Femur (tissue), 1 donor: Measurements from ENCODE around the gene DMAP1.
"Not testable (repeated sequence)": the region's sequence is repeated elsewhere in the genome, so short reads cannot be mapped to it uniquely, and the experiment has no call there.

ENCODE experiments used
- DNase-seq: peaks from one replicate; pipeline ENCODE4 v3.0.0-alpha.2; 2017

Gene DMAP1, protein sequence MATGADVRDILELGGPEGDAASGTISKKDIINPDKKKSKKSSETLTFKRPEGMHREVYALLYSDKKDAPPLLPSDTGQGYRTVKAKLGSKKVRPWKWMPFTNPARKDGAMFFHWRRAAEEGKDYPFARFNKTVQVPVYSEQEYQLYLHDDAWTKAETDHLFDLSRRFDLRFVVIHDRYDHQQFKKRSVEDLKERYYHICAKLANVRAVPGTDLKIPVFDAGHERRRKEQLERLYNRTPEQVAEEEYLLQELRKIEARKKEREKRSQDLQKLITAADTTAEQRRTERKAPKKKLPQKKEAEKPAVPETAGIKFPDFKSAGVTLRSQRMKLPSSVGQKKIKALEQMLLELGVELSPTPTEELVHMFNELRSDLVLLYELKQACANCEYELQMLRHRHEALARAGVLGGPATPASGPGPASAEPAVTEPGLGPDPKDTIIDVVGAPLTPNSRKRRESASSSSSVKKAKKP

GRCh38 chr1:44213222-44214112, at the start of gene DMAP1:
DMAP1 (plus strand) TSS chr1:44213471; CDS start chr1:44213754, 283 bp downstream.
- DNase-seq: peak; percentile 92

DNA sequence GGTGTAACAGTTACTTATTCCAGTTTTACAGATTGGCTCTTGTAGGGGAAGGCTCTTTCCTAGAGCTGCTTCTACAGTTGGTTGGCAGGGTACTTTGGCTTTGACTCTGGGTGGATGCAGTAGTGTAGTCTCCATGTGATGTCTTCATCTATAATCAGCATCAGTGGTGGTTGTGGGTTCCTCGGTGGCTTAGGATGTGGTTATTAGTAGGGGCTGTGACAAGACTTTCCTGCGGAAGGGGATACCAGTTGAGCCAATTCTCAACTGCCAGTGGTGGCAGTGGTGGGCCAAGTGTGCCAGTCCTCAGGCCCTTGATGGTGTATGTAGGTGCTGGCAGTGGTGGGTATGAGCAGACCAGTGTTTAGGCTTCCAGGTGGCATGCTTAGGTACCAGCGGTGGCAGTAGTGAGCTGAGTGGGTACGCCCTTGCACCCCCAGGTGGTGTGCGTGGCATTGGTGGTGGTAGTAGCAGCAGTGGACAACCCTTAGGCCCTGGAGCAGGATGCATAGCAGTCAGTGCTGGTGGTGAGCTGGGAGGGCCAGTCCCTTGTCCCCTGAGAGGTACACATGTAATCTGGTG, 44.7 kb upstream of the DMAP1 start:
- no peak for DNase-seq

GRCh38 chr1:44170281-44170823, 42.9 kb upstream of the DMAP1 start:
- no peak for DNase-seq

- no peak for DNase-seq
Observed at GRCh38 chr1:44174630-44175029, 38.6 kb upstream of the DMAP1 start.

DNA sequence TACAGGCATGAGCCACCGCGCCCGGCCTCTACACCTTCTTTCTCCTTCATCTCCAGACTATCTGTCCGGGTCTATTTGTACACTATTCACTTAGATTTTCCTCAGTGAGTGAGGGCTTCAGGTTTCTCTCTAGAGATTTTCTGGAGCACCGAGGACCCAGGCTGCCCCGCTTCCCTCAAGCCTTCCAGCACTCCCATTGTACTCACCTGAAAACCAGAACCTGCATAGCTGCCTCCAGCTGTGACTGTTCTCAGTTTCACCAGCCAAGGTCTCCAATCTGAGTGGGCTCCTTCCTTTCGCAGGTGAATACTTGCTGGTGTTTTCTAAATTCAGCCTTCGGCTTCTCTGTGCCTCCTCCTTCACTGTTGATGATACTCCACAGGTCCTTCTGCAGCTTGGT, 12.9 kb upstream of the DMAP1 start:
- DNase-seq: no peak

DNA sequence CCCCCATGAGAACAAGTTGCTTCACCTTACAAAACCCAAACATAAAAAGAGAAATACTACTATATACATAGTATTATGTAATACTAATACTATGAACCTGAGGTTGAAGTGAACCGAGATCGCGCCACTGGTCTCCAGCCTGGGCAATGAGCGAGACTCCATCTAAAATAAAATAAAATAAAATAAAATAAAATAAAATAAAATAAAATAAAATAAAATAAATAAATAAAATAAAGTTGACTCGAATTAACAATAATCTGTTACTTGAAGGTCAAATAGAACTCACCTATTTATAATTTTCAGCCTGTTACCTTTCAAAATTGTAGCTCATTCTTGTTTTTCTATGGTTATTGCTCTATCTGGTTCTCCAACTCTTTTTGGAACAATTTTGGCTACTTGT, 6.7 kb upstream of the DMAP1 start:
- not testable (repeated sequence) for DNase-seq

DNA sequence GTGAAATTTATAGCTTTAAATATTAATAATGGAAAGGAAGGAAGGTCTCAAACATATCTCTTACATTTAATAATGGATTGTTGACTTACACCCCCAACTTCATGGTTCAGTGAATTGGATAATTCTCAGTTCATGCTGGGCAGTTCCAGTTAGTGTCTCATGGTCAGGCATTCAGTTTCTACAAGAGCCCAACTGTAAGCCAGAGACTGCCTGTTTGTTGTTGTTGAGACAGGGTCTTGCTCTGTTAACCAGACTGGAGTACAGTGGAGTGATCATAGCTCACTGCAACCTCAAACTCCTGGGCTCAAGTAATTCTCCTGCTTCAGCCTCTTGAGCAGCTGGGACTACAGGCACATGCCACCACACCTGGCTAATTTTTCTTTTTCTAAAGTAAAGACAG, 5.0 kb upstream of the DMAP1 start:
- DNase-seq: no peak

- no peak for DNase-seq
Observed at GRCh38 chr1:44210595-44210994, 2.7 kb upstream of the DMAP1 start.

DNA sequence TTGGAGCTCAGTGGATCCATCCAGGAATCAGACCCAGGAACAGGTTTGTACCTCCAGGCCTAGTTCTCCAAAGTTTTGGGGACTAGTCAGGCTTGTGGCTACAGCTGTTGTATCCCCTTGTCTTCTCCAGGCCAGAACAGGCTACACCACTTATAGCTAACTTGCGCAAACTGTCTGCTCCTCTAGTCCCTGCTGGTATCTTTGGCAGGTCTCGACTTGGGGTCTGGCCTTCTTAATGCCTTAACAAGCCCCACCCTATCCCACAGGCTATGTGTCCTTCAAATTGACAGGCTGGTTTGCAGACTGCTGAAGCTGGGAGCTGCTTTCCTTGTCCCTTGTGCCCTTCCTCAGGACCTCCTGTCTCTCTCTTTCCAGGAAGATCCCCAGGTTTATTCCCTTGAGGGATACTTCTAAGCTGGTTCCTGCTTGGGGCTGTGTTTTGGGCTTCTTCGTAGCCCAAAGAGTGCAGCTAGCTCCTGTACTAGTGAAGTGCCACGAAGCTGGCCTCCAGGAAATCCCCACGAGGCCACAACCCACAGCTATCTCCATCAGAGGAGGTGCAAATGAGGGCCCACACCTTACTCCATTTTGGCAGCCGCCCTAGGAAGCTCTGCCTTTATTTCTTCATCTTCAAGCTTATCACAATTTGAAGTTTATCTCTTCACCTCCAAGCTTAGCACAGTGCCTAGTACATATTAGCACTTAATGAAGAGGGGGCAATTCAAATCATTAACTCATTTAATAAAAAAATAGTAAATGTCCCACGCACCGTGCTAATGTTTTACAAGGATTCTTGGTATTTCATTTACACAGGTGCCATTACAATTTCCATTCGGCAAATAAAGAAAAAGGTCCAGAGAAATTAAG, 683 bp upstream of the DMAP1 start:
- DNase-seq: no peak

DNA sequence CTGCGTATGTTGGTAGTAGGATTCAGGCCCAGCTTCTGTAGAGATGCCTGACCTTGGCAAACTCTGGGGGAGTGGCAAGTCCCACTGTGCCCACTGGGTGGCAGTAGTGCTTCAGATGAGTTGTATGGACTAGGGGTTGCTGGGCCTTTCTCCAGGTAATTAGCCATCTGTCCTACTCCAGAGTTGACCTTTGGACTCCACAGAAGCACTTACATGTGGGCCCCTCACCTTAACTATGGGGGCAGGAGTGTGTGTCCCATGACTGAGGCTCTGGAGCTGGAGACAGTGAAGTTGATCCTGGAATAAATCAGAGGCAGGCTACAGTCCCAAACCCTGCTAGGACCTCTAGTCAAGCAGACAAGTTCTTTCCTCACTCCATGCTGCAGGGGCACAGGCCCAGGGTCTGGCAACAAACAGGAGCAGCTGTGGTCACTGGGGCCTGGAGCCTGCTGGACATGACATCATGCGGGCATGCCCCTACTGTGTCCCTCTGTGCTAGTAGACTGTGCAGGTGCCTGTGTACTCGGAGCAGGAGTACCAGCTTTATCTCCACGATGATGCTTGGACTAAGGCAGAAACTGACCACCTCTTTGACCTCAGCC, 4.6 kb downstream of the DMAP1 start:
- DNase-seq: peak; percentile 80

- no peak for DNase-seq
Observed at GRCh38 chr1:44218503-44219300, 5.4 kb downstream of the DMAP1 start.

DNA sequence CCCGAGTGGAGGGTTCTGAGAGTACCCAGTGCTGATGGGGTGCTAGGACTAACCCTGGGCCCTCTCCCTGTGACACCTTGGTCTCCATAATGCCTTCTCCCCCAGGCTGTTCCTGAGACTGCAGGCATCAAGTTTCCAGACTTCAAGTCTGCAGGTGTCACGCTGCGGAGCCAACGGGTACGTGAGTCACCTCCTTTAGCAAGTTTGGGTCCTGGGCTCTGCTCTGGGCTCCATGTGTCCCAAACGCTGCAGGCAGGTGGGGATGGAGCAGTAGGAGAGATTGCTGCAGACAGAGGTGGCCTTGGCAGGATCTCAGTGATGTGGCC, 6.0 kb downstream of the DMAP1 start:
- DNase-seq: no peak

- no peak for DNase-seq
Observed at GRCh38 chr1:44220001-44220751, 6.9 kb downstream of the DMAP1 start.

DNA sequence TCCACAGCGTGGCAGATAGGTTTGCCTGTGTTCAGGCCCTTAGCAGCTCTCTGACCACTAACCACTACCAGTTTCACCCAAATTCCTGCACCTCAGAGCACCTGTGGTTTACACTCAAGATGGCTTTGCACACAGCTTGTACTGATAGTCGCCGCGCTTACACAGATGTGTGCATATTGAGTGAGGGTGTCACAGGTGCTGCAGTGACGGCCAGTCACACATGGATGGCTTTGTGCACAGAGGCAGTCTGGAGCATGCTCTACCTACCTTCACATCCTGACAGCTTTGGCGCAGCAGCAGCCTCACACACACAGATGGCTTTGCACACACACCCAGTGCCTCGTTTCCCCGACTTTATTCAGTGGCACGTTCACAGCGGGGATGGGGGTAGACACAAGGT, 7.5 kb downstream of the DMAP1 start:
- no peak for DNase-seq

DNA sequence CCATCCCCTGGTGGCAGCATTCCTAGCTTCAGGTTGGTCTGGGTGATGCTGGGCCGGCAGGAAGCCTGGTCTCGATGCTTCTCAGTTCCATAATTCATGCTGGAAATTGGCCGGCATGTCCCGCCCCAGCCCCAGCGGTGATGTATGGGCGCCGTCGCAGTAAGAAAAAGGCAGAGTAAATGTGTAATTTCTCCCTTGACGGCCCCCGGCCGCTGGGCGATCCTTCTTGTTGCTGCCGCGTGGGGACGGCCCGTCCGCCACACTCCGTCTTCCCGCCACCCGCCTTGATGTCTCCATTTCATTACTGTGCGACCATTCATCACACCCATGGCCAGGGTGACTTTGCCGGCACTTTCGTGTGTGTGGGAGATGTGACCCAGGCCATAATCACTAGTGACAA, 8.5 kb downstream of the DMAP1 start:
- DNase-seq: no peak

DNA sequence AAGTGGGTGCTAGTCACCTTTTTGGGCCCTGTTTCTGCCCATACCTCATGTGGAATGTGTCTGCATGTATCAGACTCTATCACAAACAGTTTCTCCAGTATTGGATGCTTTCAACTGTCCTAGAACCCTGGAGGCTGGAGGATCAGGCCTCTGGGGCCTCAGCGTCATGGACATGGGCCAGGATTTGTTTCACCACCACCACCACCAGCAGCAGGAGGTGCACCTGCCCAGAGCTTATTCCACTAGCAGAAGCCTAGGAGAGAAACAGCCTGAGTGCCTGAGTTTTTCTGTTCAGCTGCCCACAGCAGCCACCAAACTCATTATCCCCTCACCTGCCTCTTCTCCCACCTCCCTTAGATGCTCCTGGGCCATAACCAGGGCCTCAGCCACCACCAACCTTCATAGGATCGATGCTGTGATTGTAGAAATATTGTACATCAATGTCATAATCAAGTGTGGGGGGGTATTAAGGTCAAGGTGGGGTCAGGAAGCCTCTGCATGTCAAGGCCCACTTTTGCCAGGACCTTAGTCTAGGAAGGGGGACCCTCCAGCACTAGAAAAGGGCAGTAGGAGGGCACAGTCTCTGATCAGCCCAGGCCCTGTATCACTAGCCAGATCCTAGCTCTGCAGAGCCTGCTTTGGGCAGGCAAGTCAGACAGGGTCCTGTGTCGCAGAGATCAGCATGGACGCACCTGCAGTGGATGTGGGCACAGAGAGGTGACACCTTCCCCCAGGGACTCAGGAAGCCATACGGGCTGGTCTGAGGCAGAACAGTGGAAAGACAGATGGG, 9.3 kb downstream of the DMAP1 start:
- no peak for DNase-seq

GRCh38 chr1:44223187-44223610, 9.9 kb downstream of the DMAP1 start:
- no peak for DNase-seq

GRCh38 chr1:44225761-44226160, 12.5 kb downstream of the DMAP1 start:
- DNase-seq: no peak

DNA sequence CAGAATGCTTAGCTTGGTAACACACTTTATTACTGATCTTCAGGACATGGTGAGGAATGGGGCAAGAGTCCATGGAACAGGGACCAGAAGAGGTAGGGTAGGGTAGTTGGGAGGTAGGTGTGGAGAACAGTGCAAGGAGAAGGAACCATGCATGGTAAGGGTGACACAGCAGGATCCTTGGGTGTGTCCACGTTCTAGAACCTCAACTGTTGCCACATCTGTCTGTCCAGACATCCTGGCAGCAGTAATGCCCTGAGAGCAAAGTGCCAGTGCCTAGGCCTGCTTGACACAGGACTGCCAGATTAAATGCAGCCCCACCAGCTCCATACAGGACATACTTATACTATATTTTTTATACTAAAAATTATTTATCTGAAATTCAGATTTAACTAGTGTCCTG, 13.9 kb downstream of the DMAP1 start:
- no peak for DNase-seq
